Measurements from ENCODE around the gene TRPV6. TPM values are rescaled to one million over a fixed set of nuclear protein-coding genes. Genes with fewer than 3 reads are reported as not detected.

TRPV6 gene
- total and polyA plus RNA-seq, 2 experiments from 2014 or later: 0.08 to 0.80 TPM

- H3K4me3 ChIP-seq: peak overlapping the region; percentile 94
- peak overlapping the region; percentile 97 for H2AFZ ChIP-seq
- H3K27me3 ChIP-seq (ENCODE audit: insufficient read depth): peaks cover 11% of the 10 kb centered on the region
Measured at GRCh38 chr7:142855756-142856564, 29.6 kb downstream of the TRPV6 start.

More at GRCh38 chr7:142855756-142856564, 29.6 kb downstream of the TRPV6 start:
- no peak for DNase-seq (ENCODE audit: low spot score)
- Histone ChIP-seq H3K36me3 (ENCODE audit: insufficient read depth) (no peaks in the 10 kb centered on the region), H3K79me2 (replicated peaks; ENCODE audit: insufficient read depth) (no peaks in the 10 kb centered on the region), H4K20me1 (replicated peaks; ENCODE audit: insufficient read depth) (no peaks in the 10 kb centered on the region), H3K9me2 (ENCODE audit: insufficient read depth) (no peaks in the 10 kb centered on the region), H3K27ac (ENCODE audit: low read depth) (no peak overlapping the region), H3F3A (replicated peaks; ENCODE audit: low read depth) (no peaks in the 10 kb centered on the region), H3K4me2 (peak overlapping the region; percentile 93), H3K4me1 (ENCODE audit: insufficient read depth) (peaks cover 13% of the 10 kb centered on the region)
- Mint-ChIP-seq H3K9me3 (no peaks in the 10 kb centered on the region; the same call in 2 of the 3 replicates), H3K27ac (no peak overlapping the region), H3K4me3 (peak overlapping the region; percentile 78), H3K36me3 (ENCODE audit: low read depth) (no peaks in the 10 kb centered on the region), H3K4me1 (peaks cover 20% of the 10 kb centered on the region), H3K27me3 (ENCODE audit: insufficient read depth, low read depth, poor library complexity) (peaks cover 12% of the 10 kb centered on the region)
- TF ChIP-seq EZH2phosphoT487 (IDR thresholded peaks at IDR 0.05; ENCODE audit: unreplicated experiment) (no peak), ZNF114 (CRISPR knock-in tag; IDR thresholded peaks at IDR 0.05) (no peak), NANOG (IDR thresholded peaks at IDR 0.05; ENCODE audit: borderline replicate concordance) (no peak), POLR2AphosphoS5 (IDR thresholded peaks at IDR 0.05; ENCODE audit: low read depth) (no peak), EZH2 (IDR thresholded peaks at IDR 0.05; ENCODE audit: low read depth, unreplicated experiment) (no peak), ZNF331 (CRISPR knock-in tag; IDR thresholded peaks at IDR 0.05; ENCODE audit: low read depth) (no peak), STAT1 (IDR thresholded peaks at IDR 0.05; ENCODE audit: unreplicated experiment) (no peak), JUNB (IDR thresholded peaks at IDR 0.05; ENCODE audit: unreplicated experiment) (no peak), ZNF462 (CRISPR knock-in tag; IDR thresholded peaks at IDR 0.05) (no peak), CTCF (conservative IDR thresholded peaks at IDR 0.05; ENCODE audit: low read depth in 2 of 2) (no peak)
- no peak; the same call in 2 of the 3 replicates for ATAC-seq

Measured in GM23338 (cell line).